ENCODE data around the gene LRBA. TPM values are rescaled to one million over a fixed set of nuclear protein-coding genes. Genes with fewer than 3 reads are reported as not detected.

Gene LRBA
- total RNA-seq, 2 donors from 2014 or later, result 30.9 to 33.7 TPM

DNA sequence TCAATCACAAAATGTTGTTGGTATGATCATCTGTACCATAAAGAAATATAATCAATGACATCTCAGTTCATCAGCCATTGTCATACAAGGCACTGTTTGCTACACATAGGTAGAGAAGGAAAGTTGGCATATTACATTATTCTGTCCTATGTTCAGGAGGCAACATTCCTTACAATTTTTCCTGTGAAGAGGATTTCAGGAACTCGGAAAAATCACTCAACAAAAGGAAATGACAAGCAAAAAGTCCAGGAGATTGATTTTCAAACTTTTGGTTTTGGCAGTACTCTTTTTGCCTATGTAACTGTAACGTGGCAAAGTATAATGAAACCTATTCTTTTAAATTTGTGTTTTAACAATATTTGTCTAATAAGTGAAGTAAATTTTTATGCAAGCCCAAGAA is 301.8 kb downstream of the LRBA start:
- ATAC-seq (ENCODE audit: insufficient number of reproducible peaks, low FRiP score, low read depth), result no peak
- TF ChIP-seq, protein P1, sequence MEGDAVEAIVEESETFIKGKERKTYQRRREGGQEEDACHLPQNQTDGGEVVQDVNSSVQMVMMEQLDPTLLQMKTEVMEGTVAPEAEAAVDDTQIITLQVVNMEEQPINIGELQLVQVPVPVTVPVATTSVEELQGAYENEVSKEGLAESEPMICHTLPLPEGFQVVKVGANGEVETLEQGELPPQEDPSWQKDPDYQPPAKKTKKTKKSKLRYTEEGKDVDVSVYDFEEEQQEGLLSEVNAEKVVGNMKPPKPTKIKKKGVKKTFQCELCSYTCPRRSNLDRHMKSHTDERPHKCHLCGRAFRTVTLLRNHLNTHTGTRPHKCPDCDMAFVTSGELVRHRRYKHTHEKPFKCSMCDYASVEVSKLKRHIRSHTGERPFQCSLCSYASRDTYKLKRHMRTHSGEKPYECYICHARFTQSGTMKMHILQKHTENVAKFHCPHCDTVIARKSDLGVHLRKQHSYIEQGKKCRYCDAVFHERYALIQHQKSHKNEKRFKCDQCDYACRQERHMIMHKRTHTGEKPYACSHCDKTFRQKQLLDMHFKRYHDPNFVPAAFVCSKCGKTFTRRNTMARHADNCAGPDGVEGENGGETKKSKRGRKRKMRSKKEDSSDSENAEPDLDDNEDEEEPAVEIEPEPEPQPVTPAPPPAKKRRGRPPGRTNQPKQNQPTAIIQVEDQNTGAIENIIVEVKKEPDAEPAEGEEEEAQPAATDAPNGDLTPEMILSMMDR (IDR thresholded peaks at IDR 0.05), result no peak
- H3K27ac ChIP-seq, result no peak overlapping the region

DNA sequence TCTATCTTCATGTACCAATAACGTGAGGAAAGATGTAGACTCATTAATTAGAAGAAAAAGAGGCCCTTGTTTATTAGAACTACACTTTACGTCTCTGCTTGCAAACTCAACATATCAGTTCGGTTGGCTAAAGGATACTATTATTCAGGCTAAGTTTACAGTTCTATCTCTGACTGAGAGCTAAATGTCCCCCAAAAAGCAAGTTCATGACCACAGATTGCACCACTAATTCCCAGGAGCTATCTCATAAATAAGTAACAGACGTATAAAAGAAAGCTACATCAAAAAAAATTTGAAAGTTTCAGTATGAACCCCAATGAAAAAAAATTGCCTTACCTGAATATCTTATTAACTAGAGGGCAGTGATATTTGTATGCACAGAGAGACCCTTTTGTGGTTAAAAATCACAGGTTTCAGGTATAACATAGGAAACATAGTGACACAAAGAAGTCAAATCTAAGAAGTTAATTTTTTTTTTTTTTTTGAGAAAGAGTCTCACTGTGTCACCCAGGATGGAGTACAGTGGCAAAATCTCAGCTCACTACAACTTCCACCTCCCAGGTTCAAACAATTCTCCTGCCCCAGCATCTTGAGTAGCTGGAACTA is 304.2 kb downstream of the LRBA start:
- H3K9me3 ChIP-seq, result no peaks in the 10 kb centered on the region
- DNase-seq (ENCODE audit: low spot score) (no peak), ATAC-seq (ENCODE audit: insufficient number of reproducible peaks, low FRiP score, low read depth) (no peak)
- H3K4me3 ChIP-seq, result no peak overlapping the region
- H3K27me3 ChIP-seq (replicated peaks; ENCODE audit: insufficient read depth), result no peaks in the 10 kb centered on the region
- no peak overlapping the region for H3K27ac ChIP-seq
- TF ChIP-seq, protein P1 (IDR thresholded peaks at IDR 0.05), result no peak
- H3K36me3 ChIP-seq, result no peaks in the 10 kb centered on the region
- no peaks in the 10 kb centered on the region for H3K4me1 ChIP-seq (ENCODE audit: control insufficient read depth in 1 of 2, low read depth in 2 of 2)

More for the DNA sequence above, 301.8 kb downstream of the LRBA start:
- Histone ChIP-seq H3K9me3 (no peaks in the 10 kb centered on the region), H3K36me3 (no peaks in the 10 kb centered on the region), H3K4me3 (no peak overlapping the region), H3K27me3 (replicated peaks; ENCODE audit: insufficient read depth) (no peaks in the 10 kb centered on the region), H3K4me1 (ENCODE audit: control insufficient read depth in 1 of 2, low read depth in 2 of 2) (no peaks in the 10 kb centered on the region)
- DNase-seq (ENCODE audit: low spot score), result no peak

DNA sequence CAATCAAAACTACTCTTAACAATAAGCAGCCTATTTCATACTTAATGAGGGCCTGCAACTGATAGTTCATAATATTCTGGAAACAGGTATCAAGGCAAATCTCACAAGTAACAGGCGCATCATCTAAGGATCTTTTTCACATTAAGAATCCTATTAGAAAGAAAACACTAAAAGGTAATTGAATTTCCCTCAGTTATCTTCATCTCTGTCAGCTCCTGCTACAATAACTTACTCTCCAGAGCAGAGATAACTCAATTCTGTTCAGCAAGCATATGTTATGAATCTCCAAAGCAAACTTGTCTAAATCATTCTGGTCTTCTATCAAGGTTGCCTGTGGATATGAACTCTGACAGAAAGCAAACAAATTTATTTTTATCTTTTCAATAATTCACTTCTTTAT is 307.1 kb downstream of the LRBA start:
- DNase-seq (ENCODE audit: low spot score) (no peak), ATAC-seq (ENCODE audit: insufficient number of reproducible peaks, low FRiP score, low read depth) (no peak)
- Histone ChIP-seq H3K4me1 (ENCODE audit: control insufficient read depth in 1 of 2, low read depth in 2 of 2) (no peaks in the 10 kb centered on the region), H3K27me3 (replicated peaks; ENCODE audit: insufficient read depth) (no peaks in the 10 kb centered on the region), H3K36me3 (no peaks in the 10 kb centered on the region), H3K9me3 (no peaks in the 10 kb centered on the region), H3K27ac (no peak overlapping the region), H3K4me3 (no peak overlapping the region)
- TF ChIP-seq, protein P1 (IDR thresholded peaks at IDR 0.05), result no peak

DNA sequence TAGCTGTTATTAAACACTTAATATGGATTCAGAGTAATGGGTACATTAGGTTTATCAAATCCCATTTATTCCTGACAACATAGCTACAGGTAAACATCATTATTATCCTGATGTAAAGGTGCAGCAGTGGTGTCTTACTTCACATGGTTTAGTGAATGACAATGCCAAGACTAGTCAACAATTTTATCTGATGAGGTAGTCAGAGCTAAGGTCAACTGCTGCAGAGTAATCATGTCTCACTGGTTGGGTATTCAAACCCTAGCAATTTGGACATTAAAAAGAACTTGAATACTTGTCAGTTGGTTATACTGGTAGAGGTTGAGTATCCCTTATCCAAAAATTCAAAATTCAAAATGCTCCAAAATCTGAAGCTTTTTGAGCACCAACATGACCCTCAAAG is 315.5 kb downstream of the LRBA start:
- Histone ChIP-seq H3K36me3 (no peaks in the 10 kb centered on the region), H3K27ac (no peak overlapping the region), H3K4me1 (ENCODE audit: control insufficient read depth in 1 of 2, low read depth in 2 of 2) (no peaks in the 10 kb centered on the region), H3K27me3 (replicated peaks; ENCODE audit: insufficient read depth) (no peaks in the 10 kb centered on the region), H3K4me3 (no peak overlapping the region), H3K9me3 (no peaks in the 10 kb centered on the region)
- ATAC-seq (ENCODE audit: insufficient number of reproducible peaks, low FRiP score, low read depth) (no peak), DNase-seq (ENCODE audit: low spot score) (no peak)
- TF ChIP-seq, protein P1 (IDR thresholded peaks at IDR 0.05), result no peak

DNA sequence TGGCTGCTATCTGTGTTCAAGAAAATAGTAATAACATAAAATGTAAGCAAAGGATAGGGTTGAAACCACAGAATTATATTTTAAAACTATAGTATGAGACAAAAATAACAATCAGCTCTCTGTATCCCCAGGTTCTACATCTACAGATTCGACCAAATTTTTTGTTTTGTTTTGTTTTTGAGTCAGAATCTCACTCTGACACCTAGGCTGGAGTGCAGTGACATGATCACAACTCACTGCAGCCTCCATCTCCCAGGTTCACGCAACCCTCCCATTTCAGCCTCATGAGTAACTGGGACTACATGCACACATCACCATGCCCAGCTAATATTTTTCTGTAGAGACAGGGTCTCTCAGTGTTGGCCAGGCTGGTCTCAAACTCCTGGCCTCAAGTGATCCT is 319.9 kb downstream of the LRBA start:
- TF ChIP-seq, protein P1 (IDR thresholded peaks at IDR 0.05), result no peak
- DNase-seq (ENCODE audit: low spot score) (no peak), ATAC-seq (ENCODE audit: insufficient number of reproducible peaks, low FRiP score, low read depth) (no peak)
- Histone ChIP-seq H3K27me3 (replicated peaks; ENCODE audit: insufficient read depth) (no peaks in the 10 kb centered on the region), H3K4me3 (no peak overlapping the region), H3K4me1 (ENCODE audit: control insufficient read depth in 1 of 2, low read depth in 2 of 2) (no peaks in the 10 kb centered on the region), H3K27ac (no peak overlapping the region), H3K9me3 (no peaks in the 10 kb centered on the region), H3K36me3 (no peaks in the 10 kb centered on the region)

Data from thoracic aorta (tissue), 2 donors.